HG03097 (cell line): ENCODE results near the gene ABLIM1.

Source experiments
- ATAC-seq: cut with Tn5 transposase; IDR thresholded peaks from one replicate; pipeline ENCODE4 v1.9.1; 2021; ENCODE audit not compliant: unreplicated experiment, low FRiP score

The ABLIM1 gene

DNA sequence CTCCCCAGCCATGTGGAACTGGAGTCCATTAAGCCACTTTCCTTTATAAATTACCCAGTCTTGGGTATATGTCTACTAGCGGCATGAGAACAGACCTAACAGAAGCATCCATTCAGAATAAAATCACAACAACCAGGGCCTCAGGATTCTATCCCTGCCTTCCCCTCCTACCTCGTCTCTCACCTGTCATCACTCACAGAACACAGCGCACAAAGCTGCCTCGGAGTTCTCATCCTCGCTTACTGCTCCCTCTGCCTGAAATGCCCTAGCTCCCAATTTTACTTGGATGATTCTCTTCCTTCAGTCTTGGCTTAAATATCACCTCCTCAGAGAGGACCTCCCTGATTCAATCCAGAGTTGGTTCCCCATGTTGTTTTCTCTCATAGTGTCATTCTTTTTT is 183.1 kb downstream of the ABLIM1 start:
- no peak for ATAC-seq

DNA sequence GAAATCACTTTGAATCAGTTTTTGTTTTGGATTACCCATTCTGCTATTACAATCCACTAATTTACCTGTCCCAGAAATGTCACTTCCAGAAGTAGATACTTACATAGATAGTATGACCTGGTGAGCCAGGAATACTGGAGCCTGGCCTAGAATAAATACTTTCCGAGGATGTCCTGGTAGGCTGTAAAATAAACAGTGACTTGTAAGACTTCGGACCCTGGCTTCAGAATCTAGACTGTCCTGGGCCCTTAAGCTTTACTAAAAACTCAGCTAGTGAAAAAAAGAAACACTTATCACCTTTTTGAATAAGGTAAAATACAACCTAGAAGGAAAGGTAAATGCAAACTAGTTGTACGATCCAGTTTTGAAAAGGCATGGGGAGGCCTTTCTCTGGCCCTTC is 184.3 kb downstream of the ABLIM1 start:
- ATAC-seq: no peak

DNA sequence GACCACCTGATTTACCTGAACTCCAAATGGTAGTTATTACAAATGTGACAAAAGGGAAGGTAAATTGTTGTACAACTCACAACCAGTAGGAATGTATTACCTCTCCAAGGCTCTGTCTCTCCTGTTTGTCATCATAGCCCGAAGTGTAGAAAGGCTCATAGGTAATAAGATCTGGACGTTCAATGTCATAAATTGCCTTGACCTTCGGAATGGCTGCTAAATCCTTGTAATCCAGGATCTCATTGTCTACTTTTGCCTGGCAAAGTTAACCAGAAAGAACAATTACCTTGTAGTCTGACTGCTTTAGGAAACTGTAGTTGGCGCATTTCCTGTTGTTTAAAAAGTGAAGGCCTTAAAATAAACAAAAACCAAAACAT is 185.2 kb downstream of the ABLIM1 start:
- no peak for ATAC-seq

GRCh38 chr10:114471906-114472876 is 185.9 kb downstream of the ABLIM1 start:
- ATAC-seq: no peak

GRCh38 chr10:114470956-114471905 is 186.8 kb downstream of the ABLIM1 start:
- ATAC-seq: peak; percentile 89

GRCh38 chr10:114470361-114470760 is 187.7 kb downstream of the ABLIM1 start:
- no peak for ATAC-seq

DNA sequence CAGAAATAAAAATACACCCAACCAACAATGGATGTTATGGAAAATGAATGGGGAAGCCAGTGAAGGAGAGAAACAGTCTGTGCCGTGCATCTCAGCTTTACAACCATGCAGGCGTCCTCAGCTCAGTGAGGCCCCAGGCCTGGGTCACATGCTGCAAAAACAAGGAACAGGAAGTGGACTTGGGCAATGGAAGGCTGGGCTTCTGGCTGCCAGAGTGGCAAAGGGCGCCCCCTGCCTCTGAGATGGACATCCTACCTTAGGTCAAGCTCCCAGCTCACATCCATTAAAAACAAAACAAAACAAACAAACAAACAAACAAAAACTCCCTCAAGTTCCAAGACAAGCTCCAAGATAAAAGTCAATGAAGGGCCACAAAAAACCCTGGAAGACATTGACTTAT is 199.1 kb downstream of the ABLIM1 start:
- ATAC-seq: no peak

DNA sequence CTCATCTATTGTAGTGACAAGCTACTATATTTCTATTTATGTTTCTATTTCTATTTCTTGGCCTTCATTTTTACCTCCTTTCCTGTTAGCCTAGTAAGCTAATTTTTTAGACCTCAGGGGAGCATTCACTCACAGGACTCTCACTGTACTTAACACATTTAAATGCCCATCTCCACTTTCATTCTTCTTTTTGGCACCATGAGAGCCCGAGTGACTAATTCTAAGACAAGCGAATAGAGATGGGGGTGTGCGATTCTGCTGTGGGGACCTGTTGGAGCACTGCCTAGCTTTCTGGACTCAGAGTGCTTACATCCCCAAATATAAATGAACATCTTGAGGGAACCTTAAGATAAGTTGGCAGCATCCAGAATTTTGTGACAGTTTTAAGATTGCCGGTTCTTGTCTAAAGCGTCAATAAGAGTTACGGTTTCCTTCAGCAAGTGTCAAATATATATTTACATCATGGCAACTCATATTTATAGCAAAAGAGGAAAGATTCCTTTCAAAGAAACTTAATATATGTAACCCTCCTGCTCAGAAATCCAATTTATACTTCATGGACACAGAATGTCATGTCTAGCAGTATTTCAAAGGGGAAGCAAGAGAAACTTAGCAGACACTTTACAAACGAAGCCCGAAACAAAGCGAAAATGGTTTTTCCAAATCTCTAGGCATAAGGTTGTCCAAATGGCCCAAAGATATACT is 199.7 kb downstream of the ABLIM1 start:
- ATAC-seq: no peak

- no peak for ATAC-seq
Measured at GRCh38 chr10:114453576-114453975, 204.5 kb downstream of the ABLIM1 start.

DNA sequence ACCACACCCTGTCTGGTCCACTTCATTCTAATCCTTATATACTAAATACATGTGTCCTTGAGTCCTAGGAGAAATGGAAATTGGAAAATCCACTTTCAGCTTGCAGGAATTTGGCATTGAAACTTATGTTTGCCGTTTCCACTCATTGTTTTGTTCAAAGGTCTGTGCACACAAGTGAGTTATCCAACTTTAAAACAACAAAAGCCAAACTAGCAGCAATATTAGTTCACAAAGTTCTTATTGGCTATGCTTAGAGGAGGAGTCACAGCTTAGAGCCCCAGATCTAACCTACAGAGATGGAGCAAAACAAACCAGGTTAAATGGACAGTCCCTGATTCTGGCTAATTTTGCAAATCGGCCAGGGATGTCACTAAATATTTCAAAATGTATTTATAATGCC is 209.2 kb downstream of the ABLIM1 start:
- ATAC-seq: no peak

GRCh38 chr10:114445332-114445731 is 212.7 kb downstream of the ABLIM1 start:
- ATAC-seq: no peak

DNA sequence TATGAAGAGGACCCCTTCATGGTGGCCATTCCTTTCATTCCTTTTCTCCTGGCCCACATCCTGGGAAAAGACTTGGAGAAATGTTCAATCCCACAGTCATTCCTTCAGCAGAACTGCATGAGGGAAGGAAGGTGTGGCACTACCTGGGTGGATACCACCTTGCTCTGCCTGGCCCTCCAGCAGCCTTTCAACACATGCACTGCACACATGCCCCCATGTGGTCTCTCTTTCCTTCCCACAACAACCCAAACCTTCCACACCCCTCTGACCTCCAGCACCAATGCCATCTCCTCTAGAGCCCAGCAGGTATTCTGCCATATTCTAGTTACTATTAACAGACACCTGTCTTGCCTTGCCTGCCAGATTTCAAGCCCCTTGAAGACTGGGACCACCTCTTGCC is 213.3 kb downstream of the ABLIM1 start:
- no peak for ATAC-seq

DNA sequence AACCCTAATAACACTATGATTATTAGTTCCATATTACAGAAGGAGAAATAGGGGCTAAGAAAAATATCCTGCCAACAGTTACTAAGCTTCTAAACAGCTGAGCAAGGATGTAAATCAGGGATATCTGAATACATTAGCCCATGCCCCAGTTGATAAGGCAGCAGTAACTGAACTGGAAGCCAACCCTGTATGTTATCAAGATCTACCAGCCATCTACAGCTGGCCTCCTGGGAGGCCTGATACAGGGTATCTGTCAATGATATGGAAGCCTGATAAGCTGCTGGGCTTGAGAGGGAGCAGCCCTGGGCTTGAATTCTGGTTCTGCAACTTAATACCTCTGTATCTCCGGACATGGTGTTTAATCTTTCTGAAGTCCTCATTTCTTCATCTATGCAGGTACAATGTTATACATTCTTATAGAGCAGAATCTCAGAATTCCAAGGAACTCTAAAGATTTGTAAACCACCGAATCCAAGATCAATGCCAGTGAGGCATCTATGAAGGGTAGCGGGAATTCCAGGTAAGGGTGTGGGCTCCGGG is 215.9 kb downstream of the ABLIM1 start:
- ATAC-seq: no peak

GRCh38 chr10:114441107-114441506 is 217.0 kb downstream of the ABLIM1 start:
- no peak for ATAC-seq

DNA sequence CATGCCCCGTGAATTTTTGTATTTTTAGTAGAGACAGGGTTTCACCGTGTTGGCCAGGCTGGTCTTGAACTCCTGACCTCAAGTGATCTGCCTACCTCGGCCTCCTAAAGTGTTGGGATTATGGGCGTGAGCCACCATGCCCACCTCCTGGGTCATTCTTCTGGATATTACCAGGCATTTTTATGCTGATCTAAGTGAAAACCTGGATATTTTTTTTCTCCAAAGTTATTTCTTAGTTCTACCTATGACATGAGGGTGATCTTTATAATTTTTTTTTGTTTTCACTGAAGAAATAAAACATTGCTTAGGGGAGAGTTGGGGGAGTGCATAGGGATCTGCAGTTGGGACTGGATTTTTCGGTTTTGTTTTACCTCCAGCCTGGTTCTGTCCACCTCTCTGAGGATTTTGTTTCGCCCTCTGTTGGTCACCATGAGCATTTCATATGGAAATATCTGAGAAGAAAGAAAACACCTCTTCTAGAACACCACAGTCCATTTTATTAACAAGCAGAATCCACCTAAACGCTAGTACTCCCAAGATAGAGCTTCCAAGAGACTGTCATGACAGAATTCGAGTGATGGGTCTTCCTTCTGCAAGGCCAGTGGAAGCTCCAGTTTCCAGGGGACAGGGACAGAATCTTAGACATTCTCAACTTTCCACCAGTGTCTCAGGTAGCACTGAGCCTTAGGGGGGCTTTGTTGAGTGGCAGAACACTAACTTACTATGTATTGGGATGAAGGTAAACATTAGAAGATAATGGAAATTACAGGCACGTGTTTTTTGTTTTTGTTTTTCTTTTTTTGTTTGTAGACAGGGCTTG is 220.4 kb downstream of the ABLIM1 start:
- ATAC-seq: no peak

GRCh38 chr10:114436941-114437340 is 221.1 kb downstream of the ABLIM1 start:
- ATAC-seq: no peak

DNA sequence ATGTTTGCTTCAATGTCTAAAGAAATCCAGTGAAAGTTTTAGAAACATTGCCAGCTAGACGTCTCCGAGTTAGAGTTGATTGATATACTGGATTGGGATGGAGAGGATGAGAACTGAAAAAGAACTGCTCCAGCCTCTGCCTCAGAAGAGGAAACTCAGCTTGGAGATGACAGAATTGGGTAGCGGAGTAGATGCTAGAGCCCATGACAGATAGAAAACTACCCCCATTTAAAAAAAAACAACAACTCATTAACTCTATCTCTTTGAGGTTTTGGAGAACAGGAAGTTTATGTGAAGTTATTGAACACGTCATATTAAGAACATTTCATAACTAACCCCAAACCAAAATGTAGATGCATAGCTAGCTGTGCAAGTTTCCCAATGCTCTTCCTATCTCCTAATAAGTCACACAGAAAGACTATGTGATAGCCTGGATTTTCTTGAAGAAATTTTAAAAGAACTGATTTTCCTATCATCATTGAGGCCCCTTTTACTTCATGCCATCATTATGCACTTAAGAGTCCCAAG is 225.4 kb downstream of the ABLIM1 start:
- no peak for ATAC-seq

DNA sequence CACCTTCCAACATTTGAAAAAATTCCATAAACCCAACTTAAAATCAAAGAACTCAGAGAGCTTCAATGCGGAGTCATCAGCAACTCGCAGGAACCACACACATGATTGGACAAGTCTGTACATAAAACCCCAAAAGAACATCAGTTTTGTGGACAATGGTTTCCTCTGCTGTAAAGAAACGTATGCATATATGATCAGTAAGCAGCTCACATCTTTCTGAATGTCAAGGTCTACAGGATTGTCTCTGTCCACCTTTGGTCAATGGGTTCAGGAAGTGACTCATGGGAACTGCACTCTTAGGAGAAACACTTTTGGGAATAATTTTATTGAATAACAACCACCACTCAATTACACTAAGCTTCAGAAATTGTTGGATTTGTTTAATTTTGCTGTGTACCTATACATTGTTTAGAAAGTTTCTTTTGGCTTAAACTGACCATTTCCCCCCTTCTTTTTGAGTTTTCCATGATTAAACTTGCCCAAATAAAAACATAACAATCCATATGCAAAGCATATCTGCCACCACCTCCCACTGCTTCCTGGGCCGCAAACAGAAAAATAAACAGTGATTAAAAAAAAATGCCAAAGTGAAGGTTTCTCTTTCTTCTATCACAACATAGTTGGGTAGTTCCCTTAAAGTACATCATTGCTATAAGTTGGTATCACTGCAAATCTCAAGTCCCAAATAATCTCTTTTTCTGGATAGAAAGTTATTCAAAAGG is 226.5 kb downstream of the ABLIM1 start:
- no peak for ATAC-seq
